ENCODE data around the gene ORC3.

The ORC3 gene

DNA sequence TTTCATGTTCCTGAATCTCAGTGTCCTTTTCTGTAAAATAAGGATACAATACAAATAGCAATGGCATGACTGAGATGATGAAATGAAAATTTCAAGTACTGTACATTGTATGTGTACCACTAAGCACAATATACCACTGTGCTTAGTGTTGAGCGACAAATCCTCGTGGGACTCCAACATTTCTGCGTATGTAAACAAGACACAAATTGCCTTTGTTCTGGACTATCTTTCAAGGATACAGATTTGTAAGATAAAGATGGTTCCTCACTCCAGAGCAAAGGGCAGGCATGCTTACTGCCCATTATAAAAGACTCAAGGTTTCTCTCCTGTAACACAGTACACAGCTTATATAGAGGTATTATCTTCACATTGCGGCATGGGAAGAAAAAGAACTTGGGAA, 6.1 kb upstream of the ORC3 start:
- Histone ChIP-seq H3K27me3 (ENCODE audit: control insufficient read depth in 1 of 2, insufficient read depth in 1 of 2, low read length in 2 of 2) (no peaks in the 10 kb centered on the region), H3K4ac (ENCODE audit: low read depth in 1 of 2, low read length in 2 of 2) (no peak overlapping the region), H2BK120ac (ENCODE audit: low read depth, low read length) (no peak overlapping the region), H3K9ac (ENCODE audit: low read length) (no peak overlapping the region), H3K79me1 (replicated peaks; ENCODE audit: low read length, poor library complexity, severe bottlenecking) (peaks cover 5% of the 10 kb centered on the region), H3K4me1 (ENCODE audit: control insufficient read depth, insufficient read depth, low read depth, low read length) (peaks cover 10% of the 10 kb centered on the region), H3K36me3 (ENCODE audit: control insufficient read depth in 1 of 2, insufficient read depth in 2 of 2, low read depth in 1 of 2, low read length in 2 of 2) (peaks cover 4 to 60% of the 10 kb centered on the region in 2 experiments), H3K23ac (ENCODE audit: low read length in 2 of 2) (no peak overlapping the region), H3K9me3 (ENCODE audit: control insufficient read depth, low read length) (no peaks in the 10 kb centered on the region), H3K18ac (ENCODE audit: low read depth in 1 of 2, low read length in 2 of 2) (no peak overlapping the region), H2BK12ac (ENCODE audit: low read length in 2 of 2) (no peak overlapping the region), H3K27ac (ENCODE audit: low read length, poor library complexity, severe bottlenecking) (no peak overlapping the region), H3K4me3 (ENCODE audit: insufficient read depth in 1 of 2, low read depth in 1 of 2, low read length in 2 of 2) (no peak overlapping the region), H2AK5ac (ENCODE audit: low read length, severe bottlenecking) (no peak overlapping the region), H4K91ac (ENCODE audit: low read length) (no peak overlapping the region), H3K4me2 (ENCODE audit: low read length, poor library complexity, severe bottlenecking) (no peak overlapping the region), H4K8ac (ENCODE audit: low read length) (no peak overlapping the region), H2AFZ (ENCODE audit: low read depth, low read length) (no peak overlapping the region), H2BK15ac (ENCODE audit: low read depth, poor library complexity, severe bottlenecking) (no peak overlapping the region), H2BK5ac (ENCODE audit: low read depth, low read length, poor library complexity, severe bottlenecking) (no peak overlapping the region), H3K14ac (ENCODE audit: low read length in 2 of 2) (no peak overlapping the region)
- 94% methylated on average over 3 of the region's 4 CpGs for WGBS
- DNase-seq, result no peak

DNA sequence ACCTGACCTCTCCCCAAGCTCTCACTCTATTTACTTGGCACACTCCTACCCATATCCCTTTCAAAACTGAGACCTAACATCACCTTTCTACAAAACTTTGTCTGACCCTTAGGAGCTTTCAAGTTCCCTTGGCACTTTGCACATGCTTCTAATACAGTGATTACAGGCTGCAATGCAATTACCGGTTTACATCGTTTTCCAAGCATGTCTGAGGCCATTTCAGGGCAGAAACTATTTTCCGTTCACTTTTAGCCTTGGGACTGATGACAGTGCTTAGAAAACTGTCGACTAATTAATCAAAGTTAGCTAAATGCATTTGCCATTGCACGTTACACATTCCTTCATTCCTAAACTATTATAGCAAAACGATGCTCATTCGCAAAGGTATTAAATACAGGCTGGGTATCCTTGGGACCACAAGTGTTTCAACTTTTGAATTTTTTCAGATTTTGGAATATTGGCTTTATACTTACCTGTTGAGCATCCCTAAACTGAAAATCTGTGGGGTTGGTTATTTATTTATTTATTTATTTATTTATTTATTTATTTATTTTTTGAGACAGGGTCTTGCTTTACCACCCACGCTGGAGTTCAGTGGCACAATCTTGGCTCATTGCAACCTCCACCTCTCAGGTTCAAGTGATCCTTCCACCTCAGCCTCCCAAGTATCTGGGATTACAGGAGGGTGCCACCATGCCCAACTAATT, 3.4 kb upstream of the ORC3 start:
- Histone ChIP-seq H3K18ac (ENCODE audit: low read depth in 1 of 2, low read length in 2 of 2) (no peak overlapping the region), H3K36me3 (ENCODE audit: control insufficient read depth in 1 of 2, insufficient read depth in 2 of 2, low read depth in 1 of 2, low read length in 2 of 2) (peaks cover 0 to 36% of the 10 kb centered on the region in 2 experiments), H2BK15ac (ENCODE audit: low read depth, poor library complexity, severe bottlenecking) (no peak overlapping the region), H4K8ac (ENCODE audit: low read length) (no peak overlapping the region), H3K4me2 (ENCODE audit: low read length, poor library complexity, severe bottlenecking) (no peak overlapping the region), H3K9me3 (ENCODE audit: control insufficient read depth, low read length) (no peaks in the 10 kb centered on the region), H2BK5ac (ENCODE audit: low read depth, low read length, poor library complexity, severe bottlenecking) (no peak overlapping the region), H4K91ac (ENCODE audit: low read length) (no peak overlapping the region), H3K23ac (ENCODE audit: low read length in 2 of 2) (no peak overlapping the region), H2AK5ac (ENCODE audit: low read length, severe bottlenecking) (no peak overlapping the region), H3K79me1 (replicated peaks; ENCODE audit: low read length, poor library complexity, severe bottlenecking) (peaks cover 2% of the 10 kb centered on the region), H3K9ac (ENCODE audit: low read length) (no peak overlapping the region), H3K4me1 (ENCODE audit: control insufficient read depth, insufficient read depth, low read depth, low read length) (peaks cover 6% of the 10 kb centered on the region), H3K4me3 (ENCODE audit: insufficient read depth in 1 of 2, low read depth in 1 of 2, low read length in 2 of 2) (no peak overlapping the region), H2BK12ac (ENCODE audit: low read length in 2 of 2) (no peak overlapping the region), H3K27me3 (ENCODE audit: control insufficient read depth in 1 of 2, insufficient read depth in 1 of 2, low read length in 2 of 2) (no peaks in the 10 kb centered on the region), H3K14ac (ENCODE audit: low read length in 2 of 2) (no peak overlapping the region), H2BK120ac (ENCODE audit: low read depth, low read length) (no peak overlapping the region), H3K27ac (ENCODE audit: low read length, poor library complexity, severe bottlenecking) (no peak overlapping the region), H3K4ac (ENCODE audit: low read depth in 1 of 2, low read length in 2 of 2) (no peak overlapping the region), H2AFZ (ENCODE audit: low read depth, low read length) (no peak overlapping the region)
- DNase-seq, result no peak
- 93% methylated on average over 6 of the region's 8 CpGs for WGBS

DNA sequence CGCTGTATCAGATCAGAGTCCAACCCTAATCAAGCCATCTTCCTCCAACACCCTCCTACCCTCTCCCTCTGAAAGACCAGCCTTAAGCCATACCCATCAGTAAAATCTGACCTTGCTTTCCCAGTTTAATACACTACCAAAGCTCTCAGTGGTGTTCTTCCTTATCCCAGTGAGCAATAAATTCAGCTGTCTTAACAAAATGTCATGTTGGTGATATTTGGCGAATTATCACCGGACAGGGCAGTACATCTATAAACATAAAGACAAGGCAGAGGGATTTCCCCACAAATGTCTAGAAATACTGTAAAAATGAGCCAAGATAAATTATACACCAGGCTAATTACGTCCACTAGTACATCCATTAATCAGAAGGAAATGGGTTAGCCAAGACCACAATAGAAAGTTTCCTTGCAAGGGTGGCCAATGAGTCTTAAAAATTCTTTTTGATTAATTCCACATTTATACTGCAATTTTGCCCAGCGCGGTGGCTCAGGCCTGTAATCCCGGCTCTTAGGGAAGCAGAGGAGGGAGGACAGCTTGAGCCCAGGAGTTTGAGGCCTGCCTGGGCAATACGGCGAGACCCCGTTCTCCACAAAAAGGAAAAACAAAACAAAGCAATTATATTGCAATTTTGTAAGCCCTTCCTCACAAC, 1.1 kb upstream of the ORC3 start:
- Histone ChIP-seq H3K79me1 (replicated peaks; ENCODE audit: low read length, poor library complexity, severe bottlenecking) (peaks cover 9% of the 10 kb centered on the region), H2AFZ (ENCODE audit: low read depth, low read length) (no peak overlapping the region), H3K27ac (ENCODE audit: low read length, poor library complexity, severe bottlenecking) (no peak overlapping the region), H2BK15ac (ENCODE audit: low read depth, poor library complexity, severe bottlenecking) (no peak overlapping the region), H3K4me2 (ENCODE audit: low read length, poor library complexity, severe bottlenecking) (peak overlapping the region; percentile 64), H3K23ac (ENCODE audit: low read length in 2 of 2) (peak overlapping the region in 1 of 2 experiments; percentile 32), H3K4me3 (ENCODE audit: insufficient read depth in 1 of 2, low read depth in 1 of 2, low read length in 2 of 2) (peak overlapping the region; percentile 59 to 90), H3K9ac (ENCODE audit: low read length) (peak overlapping the region; percentile 98), H3K18ac (ENCODE audit: low read depth in 1 of 2, low read length in 2 of 2) (no peak overlapping the region), H3K14ac (ENCODE audit: low read length in 2 of 2) (no peak overlapping the region), H3K4ac (ENCODE audit: low read depth in 1 of 2, low read length in 2 of 2) (peak overlapping the region in 1 of 2 experiments; percentile 37), H3K4me1 (ENCODE audit: control insufficient read depth, insufficient read depth, low read depth, low read length) (peaks cover 6% of the 10 kb centered on the region), H4K91ac (ENCODE audit: low read length) (no peak overlapping the region), H2BK120ac (ENCODE audit: low read depth, low read length) (no peak overlapping the region), H2BK12ac (ENCODE audit: low read length in 2 of 2) (no peak overlapping the region), H3K27me3 (ENCODE audit: control insufficient read depth in 1 of 2, insufficient read depth in 1 of 2, low read length in 2 of 2) (no peaks in the 10 kb centered on the region), H4K8ac (ENCODE audit: low read length) (no peak overlapping the region), H3K9me3 (ENCODE audit: control insufficient read depth, low read length) (no peaks in the 10 kb centered on the region), H2BK5ac (ENCODE audit: low read depth, low read length, poor library complexity, severe bottlenecking) (no peak overlapping the region), H3K36me3 (ENCODE audit: control insufficient read depth in 1 of 2, insufficient read depth in 2 of 2, low read depth in 1 of 2, low read length in 2 of 2) (peaks cover 0 to 19% of the 10 kb centered on the region in 2 experiments), H2AK5ac (ENCODE audit: low read length, severe bottlenecking) (no peak overlapping the region)
- peak; percentile 23 for DNase-seq
- WGBS, result 42% methylated on average over 7 of the region's 10 CpGs

DNA sequence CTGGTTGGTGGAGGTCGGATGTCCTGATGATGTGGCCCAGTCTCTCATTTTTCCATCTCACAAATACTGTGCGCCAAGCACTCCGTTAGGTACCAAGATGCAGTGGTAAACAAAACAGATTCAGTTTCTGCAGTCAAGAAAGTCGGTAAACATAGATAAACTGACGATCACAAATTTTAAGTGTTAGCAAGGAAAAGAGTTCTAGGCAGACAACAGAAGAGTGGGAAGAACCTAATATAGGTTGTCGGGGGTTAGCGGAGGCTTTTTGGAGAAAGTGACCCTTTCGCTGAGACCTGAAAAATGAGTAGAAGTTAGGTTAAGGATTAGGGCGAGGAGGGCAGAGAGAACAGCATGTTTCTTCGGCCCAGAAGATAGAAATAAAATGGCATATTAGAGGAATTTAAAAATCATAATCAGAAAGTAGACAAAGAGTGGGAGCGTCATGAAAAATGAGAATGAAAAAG, 514 bp downstream of the ORC3 start:
- Histone ChIP-seq H2BK120ac (ENCODE audit: low read depth, low read length) (no peak overlapping the region), H3K4ac (ENCODE audit: low read depth in 1 of 2, low read length in 2 of 2) (peak overlapping the region in 1 of 2 experiments; percentile 8), H3K36me3 (ENCODE audit: control insufficient read depth in 1 of 2, insufficient read depth in 2 of 2, low read depth in 1 of 2, low read length in 2 of 2) (peaks cover 0 to 18% of the 10 kb centered on the region in 2 experiments), H3K4me3 (ENCODE audit: insufficient read depth in 1 of 2, low read depth in 1 of 2, low read length in 2 of 2) (peak overlapping the region; percentile 73 to 90), H3K4me2 (ENCODE audit: low read length, poor library complexity, severe bottlenecking) (peak overlapping the region; percentile 64), H2BK5ac (ENCODE audit: low read depth, low read length, poor library complexity, severe bottlenecking) (no peak overlapping the region), H3K9ac (ENCODE audit: low read length) (peak overlapping the region; percentile 98), H3K23ac (ENCODE audit: low read length in 2 of 2) (no peak overlapping the region), H3K4me1 (ENCODE audit: control insufficient read depth, insufficient read depth, low read depth, low read length) (peaks cover 6% of the 10 kb centered on the region), H3K14ac (ENCODE audit: low read length in 2 of 2) (no peak overlapping the region), H2AK5ac (ENCODE audit: low read length, severe bottlenecking) (no peak overlapping the region), H2BK12ac (ENCODE audit: low read length in 2 of 2) (no peak overlapping the region), H3K79me1 (replicated peaks; ENCODE audit: low read length, poor library complexity, severe bottlenecking) (peaks cover 10% of the 10 kb centered on the region), H4K91ac (ENCODE audit: low read length) (peak overlapping the region; percentile 48), H2BK15ac (ENCODE audit: low read depth, poor library complexity, severe bottlenecking) (no peak overlapping the region), H4K8ac (ENCODE audit: low read length) (no peak overlapping the region), H3K18ac (ENCODE audit: low read depth in 1 of 2, low read length in 2 of 2) (peak overlapping the region in 1 of 2 experiments; percentile 69), H3K9me3 (ENCODE audit: control insufficient read depth, low read length) (no peaks in the 10 kb centered on the region), H2AFZ (ENCODE audit: low read depth, low read length) (peak overlapping the region; percentile 74), H3K27ac (ENCODE audit: low read length, poor library complexity, severe bottlenecking) (peak overlapping the region; percentile 7), H3K27me3 (ENCODE audit: control insufficient read depth in 1 of 2, insufficient read depth in 1 of 2, low read length in 2 of 2) (no peaks in the 10 kb centered on the region)
- WGBS, result 2% methylated on average over 10 of the region's 11 CpGs
- DNase-seq, result no peak
